WTC11 (cell line): ENCODE measurements around the gene CD109. TPM values are rescaled to one million over a fixed set of nuclear protein-coding genes. Genes with fewer than 3 reads are reported as not detected.

Source experiments
- ATAC-seq: fragments of 200-7000 bp; cut with Tn5 transposase; 2 replicates; pipeline ENCODE4 v1.10.0; 2021; ENCODE audit warnings: mild to moderate bottlenecking, moderate library complexity
- CTCF ChIA-PET: fragments of 300-600 bp; sonication (Branson Sonifier 250); formaldehyde crosslinking; loops from one replicate; lab custom pipeline; 2021; ENCODE audit warnings: antibody characterized with exemption; lab: Charles Lee
- POLR2A ChIA-PET: fragments of 350-600 bp; sonication (Branson Sonifier 250); formaldehyde crosslinking; loops from one replicate; lab custom pipeline; 2021; ENCODE audit warnings: antibody characterized with exemption; lab: Charles Lee
- DNase-seq: peaks from one replicate; pipeline ENCODE4 v3.0.0; 2021; ENCODE audit warnings: low spot score
- H3K27ac Mint-ChIP-seq: 2 replicates; pipeline ENCODE4 v1.8.0; 2021; ENCODE audit warnings: mixed read lengths
- H3K27me3 Mint-ChIP-seq: 2 replicates; pipeline ENCODE4 v1.8.0; 2021; ENCODE audit warnings: low read depth, mild to moderate bottlenecking, moderate library complexity, mixed read lengths
- H3K36me3 Mint-ChIP-seq: 2 replicates; pipeline ENCODE4 v1.8.0; 2021; ENCODE audit warnings: mixed read lengths
- H3K4me1 Mint-ChIP-seq: 2 replicates; pipeline ENCODE4 v1.8.0; 2022; ENCODE audit warnings: mixed read lengths
- H3K4me3 Mint-ChIP-seq: 2 replicates; pipeline ENCODE4 v1.8.0; 2021; ENCODE audit warnings: mild to moderate bottlenecking, moderate library complexity, mixed read lengths
- H3K9me3 Mint-ChIP-seq: 2 replicates; pipeline ENCODE4 v1.8.0; 2021; ENCODE audit warnings: mixed read lengths
- ATF1 ChIP-seq: sonication (generic); formaldehyde crosslinking; IDR thresholded peaks from 2 replicates; pipeline ENCODE4 v1.8.1; 2023; ENCODE audit warnings: mild to moderate bottlenecking, moderate library complexity, missing genetic modification reagents
- CREB1 ChIP-seq: sonication (generic); formaldehyde crosslinking; IDR thresholded peaks from 2 replicates; pipeline ENCODE4 v1.8.0; 2023; ENCODE audit warnings: mild to moderate bottlenecking, missing genetic modification reagents
- CREM ChIP-seq: sonication (generic); formaldehyde crosslinking; IDR thresholded peaks from 2 replicates; pipeline ENCODE4 v1.8.1; 2022; ENCODE audit warnings: mild to moderate bottlenecking, missing genetic modification reagents, moderate library complexity
- ESRRA ChIP-seq: sonication (generic); formaldehyde crosslinking; IDR thresholded peaks from 2 replicates; pipeline ENCODE4 v1.8.1; 2022; ENCODE audit warnings: mild to moderate bottlenecking, missing genetic modification reagents, borderline replicate concordance
- HMGA2 ChIP-seq: fragments of 250-450 bp; sonication (Bioruptor Pico); IDR thresholded peaks from 2 replicates; pipeline ENCODE4 v1.4.0; 2021; ENCODE audit warnings: mild to moderate bottlenecking, moderate library complexity
- JAZF1 ChIP-seq: fragments of 250-450 bp; sonication (Bioruptor Pico); IDR thresholded peaks from 2 replicates; pipeline ENCODE4 v1.9.0; 2021; ENCODE audit warnings: moderate library complexity, mild to moderate bottlenecking, inconsistent platforms
- NR1H2 ChIP-seq: sonication (generic); formaldehyde crosslinking; IDR thresholded peaks from 2 replicates; pipeline ENCODE4 v1.9.0; 2021; ENCODE audit warnings: mild to moderate bottlenecking, moderate library complexity, missing genetic modification reagents
- NR3C1 ChIP-seq: sonication (generic); formaldehyde crosslinking; conservative IDR thresholded peaks from 2 replicates; pipeline ENCODE4 v1.8.1; 2023; ENCODE audit warnings: low read depth, mild to moderate bottlenecking, missing genetic modification reagents
- OVOL2 ChIP-seq: fragments of 250-450 bp; sonication (Bioruptor Pico); IDR thresholded peaks from 2 replicates; pipeline ENCODE4 v1.9.0; 2021; ENCODE audit warnings: mild to moderate bottlenecking, borderline replicate concordance
- SMAD3 ChIP-seq: sonication (generic); formaldehyde crosslinking; IDR thresholded peaks from 2 replicates; pipeline ENCODE4 v1.8.0; 2022; ENCODE audit warnings: missing genetic modification reagents, mild to moderate bottlenecking, borderline replicate concordance
- SP1 ChIP-seq: sonication (generic); formaldehyde crosslinking; conservative IDR thresholded peaks from 2 replicates; pipeline ENCODE4 v1.8.1; 2022; ENCODE audit warnings: missing genetic modification reagents
- TEAD1 ChIP-seq: sonication (generic); formaldehyde crosslinking; IDR thresholded peaks from 2 replicates; pipeline ENCODE4 v1.8.0; 2022; ENCODE audit warnings: mild to moderate bottlenecking, missing genetic modification reagents
- TEAD4 ChIP-seq: sonication (generic); formaldehyde crosslinking; IDR thresholded peaks from 2 replicates; pipeline ENCODE4 v1.8.0; 2022; ENCODE audit warnings: mild to moderate bottlenecking, missing genetic modification reagents
- ZNF121 ChIP-seq: sonication (generic); formaldehyde crosslinking; IDR thresholded peaks from 2 replicates; pipeline ENCODE4 v1.8.0; 2023; ENCODE audit warnings: missing genetic modification reagents
- ZNF138 ChIP-seq: sonication (generic); formaldehyde crosslinking; conservative IDR thresholded peaks from 2 replicates; pipeline ENCODE4 v1.8.1; 2022; ENCODE audit warnings: mild to moderate bottlenecking, moderate library complexity, missing genetic modification reagents
- ZNF232 ChIP-seq: sonication (generic); formaldehyde crosslinking; IDR thresholded peaks from 2 replicates; pipeline ENCODE4 v1.8.0; 2022; ENCODE audit warnings: mild to moderate bottlenecking, missing genetic modification reagents
- ZNF396 ChIP-seq: fragments of 250-450 bp; sonication (Bioruptor Pico); IDR thresholded peaks from 2 replicates; pipeline ENCODE4 v1.8.0; 2021; ENCODE audit warnings: mild to moderate bottlenecking, moderate library complexity, borderline replicate concordance
- total RNA-seq: library from RNA; stranded (reverse); gene quantifications from 3 replicates; pipeline ENCODE4 v1.2.3, GENCODE V29; 2021
- TF ChIP-seq, protein P1 (sequence below): fragments of 250-450 bp; sonication (Bioruptor Pico); IDR thresholded peaks from 2 replicates; pipeline ENCODE4 v2.1.2; 2022; ENCODE audit warnings: mild to moderate bottlenecking, moderate library complexity
- TF ChIP-seq, protein P2 (sequence below): fragments of 250-450 bp; sonication (Bioruptor Pico); IDR thresholded peaks from 2 replicates; pipeline ENCODE4 v1.9.0; 2021; ENCODE audit warnings: moderate library complexity, mild to moderate bottlenecking, inconsistent platforms, borderline replicate concordance
- TF ChIP-seq, protein P3 (sequence below): sonication (generic); formaldehyde crosslinking; IDR thresholded peaks from 2 replicates; pipeline ENCODE4 v1.8.1; 2022; ENCODE audit warnings: low read depth, mild to moderate bottlenecking, moderate library complexity, missing genetic modification reagents, borderline replicate concordance
- TF ChIP-seq, protein P4 (sequence below): sonication (generic); formaldehyde crosslinking; IDR thresholded peaks from 2 replicates; pipeline ENCODE4 v1.8.1; 2023; ENCODE audit warnings: mild to moderate bottlenecking, missing genetic modification reagents, moderate library complexity
- TF ChIP-seq, protein P5 (sequence below): fragments of 250-450 bp; sonication (Bioruptor Pico); IDR thresholded peaks from 2 replicates; pipeline ENCODE4 v1.9.0; 2021; ENCODE audit warnings: mild to moderate bottlenecking, borderline replicate concordance

Gene CD109
- total RNA-seq, 1 experiment from 2014 or later, result 4.5 TPM

DNA sequence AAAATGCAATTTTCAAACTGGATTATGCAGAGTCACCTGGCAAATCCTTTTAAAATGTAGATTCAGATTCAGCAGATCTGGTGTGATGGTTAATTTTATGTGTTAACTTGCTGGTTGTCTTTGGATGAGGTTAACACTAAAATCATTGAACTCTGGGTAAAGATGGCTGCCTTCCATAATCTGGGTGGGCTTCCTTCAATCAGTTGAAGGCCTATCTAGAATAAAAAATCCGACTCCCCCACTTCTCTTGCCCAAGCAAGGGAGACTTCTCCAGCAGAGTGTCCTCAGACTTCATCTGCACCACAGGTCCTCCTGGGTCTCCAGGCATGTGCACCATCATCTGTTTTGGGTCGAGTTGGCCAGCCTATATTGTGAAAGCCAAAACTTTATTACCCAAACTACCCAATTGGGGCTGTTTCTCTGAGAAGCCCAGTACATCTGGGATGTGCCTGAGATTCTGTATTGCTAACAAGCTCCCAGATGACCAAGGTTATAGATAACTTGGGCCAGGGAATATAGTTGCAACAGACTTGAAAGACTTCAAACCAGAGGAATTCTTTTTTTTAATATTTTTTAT is 40.6 kb upstream of the CD109 start:
- H3K27ac Mint-ChIP-seq, result no peak overlapping the region
- no peak for ATAC-seq
- no peak for DNase-seq
- no peak overlapping the region for H3K4me3 Mint-ChIP-seq
- H3K36me3 Mint-ChIP-seq, result 0 out of 2 replicates have a peak, but pooled peaks cover 2% of the 10 kb centered on the region
- H3K27me3 Mint-ChIP-seq, result no peaks in the 10 kb centered on the region
- H3K4me1 Mint-ChIP-seq, result peaks cover 16% of the 10 kb centered on the region
- POLR2A ChIA-PET, result interaction anchor here (3.3 kb wide), 1 partner anchor 134 kb away, joined by 25 read pairs; the partner anchor contains the start of gene EEF1A1
- peaks cover 3% of the 10 kb centered on the region; the same call in 1 of the 2 replicates for H3K9me3 Mint-ChIP-seq
- CTCF ChIA-PET, result no interaction called here
- TF ChIP-seq CREB1, result no peak
- TF ChIP-seq, protein P1, sequence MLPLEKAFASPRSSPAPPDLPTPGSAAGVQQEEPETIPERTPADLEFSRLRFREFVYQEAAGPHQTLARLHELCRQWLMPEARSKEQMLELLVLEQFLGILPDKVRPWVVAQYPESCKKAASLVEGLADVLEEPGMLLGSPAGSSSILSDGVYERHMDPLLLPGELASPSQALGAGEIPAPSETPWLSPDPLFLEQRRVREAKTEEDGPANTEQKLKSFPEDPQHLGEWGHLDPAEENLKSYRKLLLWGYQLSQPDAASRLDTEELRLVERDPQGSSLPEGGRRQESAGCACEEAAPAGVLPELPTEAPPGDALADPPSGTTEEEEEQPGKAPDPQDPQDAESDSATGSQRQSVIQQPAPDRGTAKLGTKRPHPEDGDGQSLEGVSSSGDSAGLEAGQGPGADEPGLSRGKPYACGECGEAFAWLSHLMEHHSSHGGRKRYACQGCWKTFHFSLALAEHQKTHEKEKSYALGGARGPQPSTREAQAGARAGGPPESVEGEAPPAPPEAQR (CRISPR knock-in tag), result no peak
- TF ChIP-seq, protein P2, sequence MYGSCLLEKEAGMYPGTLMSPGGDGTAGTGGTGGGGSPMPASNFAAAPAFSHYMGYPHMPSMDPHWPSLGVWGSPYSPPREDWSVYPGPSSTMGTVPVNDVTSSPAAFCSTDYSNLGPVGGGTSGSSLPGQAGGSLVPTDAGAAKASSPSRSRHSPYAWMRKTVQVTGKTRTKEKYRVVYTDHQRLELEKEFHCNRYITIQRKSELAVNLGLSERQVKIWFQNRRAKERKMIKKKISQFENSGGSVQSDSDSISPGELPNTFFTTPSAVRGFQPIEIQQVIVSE, result no peak
- no peak for TF ChIP-seq TEAD4

DNA sequence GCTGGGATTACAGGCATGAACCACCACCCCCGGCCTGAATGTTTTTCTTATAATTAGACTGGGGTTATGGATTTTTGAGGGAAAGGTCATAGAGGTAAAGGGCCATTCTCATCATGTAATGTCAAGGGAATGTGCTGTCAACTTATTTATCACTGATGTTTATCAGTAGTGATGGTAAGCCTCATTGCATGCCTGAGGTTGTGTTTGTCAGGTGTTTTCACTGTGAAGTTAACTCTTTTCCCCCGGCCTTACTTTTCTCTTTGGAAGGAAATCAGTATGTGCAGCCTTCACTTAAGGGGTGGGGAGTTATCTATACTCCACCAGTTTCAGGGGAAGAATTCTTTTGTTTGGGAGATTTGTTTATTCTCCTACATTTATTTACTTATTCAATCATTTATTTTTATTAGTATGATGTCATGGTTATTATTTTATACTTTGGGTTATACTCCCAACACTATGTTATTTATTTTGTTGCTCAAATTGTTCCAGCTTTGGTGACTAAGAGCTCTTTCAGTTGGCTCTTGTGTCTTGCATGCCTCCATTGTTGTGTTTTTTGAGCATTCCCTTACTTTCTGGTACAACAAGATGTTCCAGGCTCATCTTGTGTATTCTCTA is 39.4 kb upstream of the CD109 start:
- no peaks in the 10 kb centered on the region for H3K36me3 Mint-ChIP-seq
- H3K4me3 Mint-ChIP-seq, result no peak overlapping the region
- peaks cover 13% of the 10 kb centered on the region for H3K4me1 Mint-ChIP-seq
- H3K27ac Mint-ChIP-seq, result no peak overlapping the region
- ATAC-seq (no peak), DNase-seq (no peak)
- TF ChIP-seq HMGA2 (no peak), ZNF396 (CRISPR knock-in tag) (no peak), SMAD3 (CRISPR knock-in tag) (no peak), ZNF121 (CRISPR knock-in tag) (no peak), NR1H2 (no peak), NR3C1 (CRISPR knock-in tag) (no peak), CREB1 (no peak), JAZF1 (CRISPR knock-in tag) (no peak), TEAD1 (CRISPR knock-in tag) (no peak), ZNF138 (CRISPR knock-in tag) (no peak)
- TF ChIP-seq, protein P3, sequence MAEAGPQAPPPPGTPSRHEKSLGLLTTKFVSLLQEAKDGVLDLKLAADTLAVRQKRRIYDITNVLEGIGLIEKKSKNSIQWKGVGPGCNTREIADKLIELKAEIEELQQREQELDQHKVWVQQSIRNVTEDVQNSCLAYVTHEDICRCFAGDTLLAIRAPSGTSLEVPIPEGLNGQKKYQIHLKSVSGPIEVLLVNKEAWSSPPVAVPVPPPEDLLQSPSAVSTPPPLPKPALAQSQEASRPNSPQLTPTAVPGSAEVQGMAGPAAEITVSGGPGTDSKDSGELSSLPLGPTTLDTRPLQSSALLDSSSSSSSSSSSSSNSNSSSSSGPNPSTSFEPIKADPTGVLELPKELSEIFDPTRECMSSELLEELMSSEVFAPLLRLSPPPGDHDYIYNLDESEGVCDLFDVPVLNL (CRISPR knock-in tag), result no peak
- TF ChIP-seq, protein P4, sequence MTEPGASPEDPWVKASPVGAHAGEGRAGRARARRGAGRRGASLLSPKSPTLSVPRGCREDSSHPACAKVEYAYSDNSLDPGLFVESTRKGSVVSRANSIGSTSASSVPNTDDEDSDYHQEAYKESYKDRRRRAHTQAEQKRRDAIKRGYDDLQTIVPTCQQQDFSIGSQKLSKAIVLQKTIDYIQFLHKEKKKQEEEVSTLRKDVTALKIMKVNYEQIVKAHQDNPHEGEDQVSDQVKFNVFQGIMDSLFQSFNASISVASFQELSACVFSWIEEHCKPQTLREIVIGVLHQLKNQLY (CRISPR knock-in tag), result no peak
- no peaks in the 10 kb centered on the region for H3K9me3 Mint-ChIP-seq
- no peaks in the 10 kb centered on the region for H3K27me3 Mint-ChIP-seq
- POLR2A ChIA-PET, result no interaction called here
- CTCF ChIA-PET, result no interaction called here

DNA sequence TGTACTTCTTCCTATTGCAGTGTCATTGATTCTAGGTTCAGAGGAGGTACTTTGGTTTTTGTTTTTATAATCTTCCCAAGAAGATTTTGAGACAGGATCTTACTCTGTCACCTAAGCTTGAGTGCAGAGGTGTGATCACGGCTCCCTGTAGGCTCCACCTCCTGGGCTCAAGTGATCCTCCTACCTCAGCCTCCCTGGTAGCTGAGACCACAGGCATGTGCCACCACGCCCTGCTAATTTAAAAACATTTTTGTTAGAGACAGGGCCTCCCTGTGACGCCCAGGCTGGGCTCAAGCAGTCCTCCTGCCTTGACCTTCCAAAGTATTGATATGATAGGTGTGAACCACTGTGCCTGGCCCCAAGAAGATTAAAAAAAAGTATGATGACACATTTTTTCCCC is 38.8 kb upstream of the CD109 start:
- POLR2A ChIA-PET, result no interaction called here
- TF ChIP-seq CREM (CRISPR knock-in tag) (no peak), TEAD4 (no peak), ATF1 (CRISPR knock-in tag) (no peak), OVOL2 (CRISPR knock-in tag) (no peak), SMAD3 (CRISPR knock-in tag) (no peak), ZNF232 (CRISPR knock-in tag) (no peak), ESRRA (CRISPR knock-in tag) (no peak), CREB1 (no peak), SP1 (CRISPR knock-in tag) (no peak)
- TF ChIP-seq, protein P4 (CRISPR knock-in tag), result no peak
- TF ChIP-seq, protein P5, sequence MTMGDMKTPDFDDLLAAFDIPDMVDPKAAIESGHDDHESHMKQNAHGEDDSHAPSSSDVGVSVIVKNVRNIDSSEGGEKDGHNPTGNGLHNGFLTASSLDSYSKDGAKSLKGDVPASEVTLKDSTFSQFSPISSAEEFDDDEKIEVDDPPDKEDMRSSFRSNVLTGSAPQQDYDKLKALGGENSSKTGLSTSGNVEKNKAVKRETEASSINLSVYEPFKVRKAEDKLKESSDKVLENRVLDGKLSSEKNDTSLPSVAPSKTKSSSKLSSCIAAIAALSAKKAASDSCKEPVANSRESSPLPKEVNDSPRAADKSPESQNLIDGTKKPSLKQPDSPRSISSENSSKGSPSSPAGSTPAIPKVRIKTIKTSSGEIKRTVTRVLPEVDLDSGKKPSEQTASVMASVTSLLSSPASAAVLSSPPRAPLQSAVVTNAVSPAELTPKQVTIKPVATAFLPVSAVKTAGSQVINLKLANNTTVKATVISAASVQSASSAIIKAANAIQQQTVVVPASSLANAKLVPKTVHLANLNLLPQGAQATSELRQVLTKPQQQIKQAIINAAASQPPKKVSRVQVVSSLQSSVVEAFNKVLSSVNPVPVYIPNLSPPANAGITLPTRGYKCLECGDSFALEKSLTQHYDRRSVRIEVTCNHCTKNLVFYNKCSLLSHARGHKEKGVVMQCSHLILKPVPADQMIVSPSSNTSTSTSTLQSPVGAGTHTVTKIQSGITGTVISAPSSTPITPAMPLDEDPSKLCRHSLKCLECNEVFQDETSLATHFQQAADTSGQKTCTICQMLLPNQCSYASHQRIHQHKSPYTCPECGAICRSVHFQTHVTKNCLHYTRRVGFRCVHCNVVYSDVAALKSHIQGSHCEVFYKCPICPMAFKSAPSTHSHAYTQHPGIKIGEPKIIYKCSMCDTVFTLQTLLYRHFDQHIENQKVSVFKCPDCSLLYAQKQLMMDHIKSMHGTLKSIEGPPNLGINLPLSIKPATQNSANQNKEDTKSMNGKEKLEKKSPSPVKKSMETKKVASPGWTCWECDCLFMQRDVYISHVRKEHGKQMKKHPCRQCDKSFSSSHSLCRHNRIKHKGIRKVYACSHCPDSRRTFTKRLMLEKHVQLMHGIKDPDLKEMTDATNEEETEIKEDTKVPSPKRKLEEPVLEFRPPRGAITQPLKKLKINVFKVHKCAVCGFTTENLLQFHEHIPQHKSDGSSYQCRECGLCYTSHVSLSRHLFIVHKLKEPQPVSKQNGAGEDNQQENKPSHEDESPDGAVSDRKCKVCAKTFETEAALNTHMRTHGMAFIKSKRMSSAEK (CRISPR knock-in tag), result no peak
- TF ChIP-seq, all 79 proteins: peak for 0
- Mint-ChIP-seq H3K4me1 (peaks cover 11% of the 10 kb centered on the region), H3K36me3 (peaks cover 2% of the 10 kb centered on the region; the same call in 1 of the 2 replicates), H3K27me3 (no peaks in the 10 kb centered on the region), H3K4me3 (no peak overlapping the region), H3K9me3 (peaks cover 4% of the 10 kb centered on the region; the same call in 1 of the 2 replicates), H3K27ac (no peak overlapping the region)
- no peak for DNase-seq
- ATAC-seq, result no peak
- CTCF ChIA-PET, result no interaction called here
